ENCODE data around the gene GTF2A1. TPM values are rescaled to one million over a fixed set of nuclear protein-coding genes. Genes with fewer than 3 reads are reported as not detected.
"Not testable (repeated sequence)": the region's sequence is repeated elsewhere in the genome, so short reads cannot be mapped to it uniquely, and the experiment has no call there.

The GTF2A1 gene
- polyA plus RNA-seq, 2 donors: 3.8 to 6.2 TPM

GRCh38 chr14:81256289-81256960 lies 35.7 kb upstream of the GTF2A1 start:
- H3K4me1 ChIP-seq (ENCODE audit: control insufficient read depth in 2 of 2, insufficient read depth in 2 of 2, low read length in 1 of 2): no peaks in the 10 kb centered on the region
- WGBS, 2 donors: 64 to 67% methylated on average over 2 of the region's 2 CpGs
- no peak overlapping the region for H3K27ac ChIP-seq (ENCODE audit: low read depth in 2 of 2, low read length in 1 of 2)
- no peak overlapping the region for H3K4me3 ChIP-seq (ENCODE audit: low read depth in 1 of 2, low read length in 2 of 2)
- no peaks in the 10 kb centered on the region for H3K9me3 ChIP-seq (ENCODE audit: control insufficient read depth in 2 of 2, insufficient read depth in 1 of 2, low read depth in 1 of 2, low read length in 1 of 2)
- no peaks in the 10 kb centered on the region for H3K27me3 ChIP-seq (ENCODE audit: control insufficient read depth in 1 of 2, insufficient read depth in 2 of 2, low read length in 2 of 2)
- H3K36me3 ChIP-seq (ENCODE audit: control insufficient read depth in 2 of 2, insufficient read depth in 2 of 2, low read length in 1 of 2): no peaks in the 10 kb centered on the region

- no peaks in the 10 kb centered on the region for H3K4me1 ChIP-seq (ENCODE audit: control insufficient read depth in 2 of 2, insufficient read depth in 2 of 2, low read length in 1 of 2)
- WGBS, 2 donors: 74 to 79% methylated on average over 1 of the region's 1 CpG
- no peak overlapping the region for H3K27ac ChIP-seq (ENCODE audit: low read depth in 2 of 2, low read length in 1 of 2)
- no peaks in the 10 kb centered on the region for H3K27me3 ChIP-seq (ENCODE audit: control insufficient read depth in 1 of 2, insufficient read depth in 2 of 2, low read length in 2 of 2)
- H3K36me3 ChIP-seq (ENCODE audit: control insufficient read depth in 2 of 2, insufficient read depth in 2 of 2, low read length in 1 of 2): no peaks in the 10 kb centered on the region
- no peaks in the 10 kb centered on the region for H3K9me3 ChIP-seq (ENCODE audit: control insufficient read depth in 2 of 2, insufficient read depth in 1 of 2, low read depth in 1 of 2, low read length in 1 of 2)
- no peak overlapping the region for H3K4me3 ChIP-seq (ENCODE audit: low read depth in 1 of 2, low read length in 2 of 2)
These were observed 31.5 kb upstream of the GTF2A1 start for GRCh38 chr14:81252278-81252677.

GRCh38 chr14:81247271-81247766 lies 26.6 kb upstream of the GTF2A1 start:
- no peaks in the 10 kb centered on the region for H3K36me3 ChIP-seq (ENCODE audit: control insufficient read depth in 2 of 2, insufficient read depth in 2 of 2, low read length in 1 of 2)
- WGBS, 2 donors: 60 to 63% methylated on average over 8 of the region's 8 CpGs

GRCh38 chr14:81246461-81247270 lies 25.9 kb upstream of the GTF2A1 start:
- H3K4me3 ChIP-seq (ENCODE audit: low read depth in 1 of 2, low read length in 2 of 2): no peak overlapping the region
- H3K4me1 ChIP-seq (ENCODE audit: control insufficient read depth in 2 of 2, insufficient read depth in 2 of 2, low read length in 1 of 2): no peaks in the 10 kb centered on the region
- peak overlapping the region in 1 of 2 donors; percentile 4 for H3K27ac ChIP-seq (ENCODE audit: low read depth in 2 of 2, low read length in 1 of 2)
- no peaks in the 10 kb centered on the region for H3K27me3 ChIP-seq (ENCODE audit: control insufficient read depth in 1 of 2, insufficient read depth in 2 of 2, low read length in 2 of 2)
- H3K36me3 ChIP-seq (ENCODE audit: control insufficient read depth in 2 of 2, insufficient read depth in 2 of 2, low read length in 1 of 2): no peaks in the 10 kb centered on the region
- 80 to 87% methylated on average over 19 of the region's 19 CpGs for WGBS, 2 donors
- H3K9me3 ChIP-seq (ENCODE audit: control insufficient read depth in 2 of 2, insufficient read depth in 1 of 2, low read depth in 1 of 2, low read length in 1 of 2): no peaks in the 10 kb centered on the region

More at GRCh38 chr14:81247271-81247766, 26.6 kb upstream of the GTF2A1 start:
- Histone ChIP-seq H3K4me1 (ENCODE audit: control insufficient read depth in 2 of 2, insufficient read depth in 2 of 2, low read length in 1 of 2) (no peaks in the 10 kb centered on the region), H3K9me3 (ENCODE audit: control insufficient read depth in 2 of 2, insufficient read depth in 1 of 2, low read depth in 1 of 2, low read length in 1 of 2) (no peaks in the 10 kb centered on the region), H3K4me3 (ENCODE audit: low read depth in 1 of 2, low read length in 2 of 2) (no peak overlapping the region), H3K27ac (ENCODE audit: low read depth in 2 of 2, low read length in 1 of 2) (no peak overlapping the region), H3K27me3 (ENCODE audit: control insufficient read depth in 1 of 2, insufficient read depth in 2 of 2, low read length in 2 of 2) (no peaks in the 10 kb centered on the region)

- no peak overlapping the region for H3K27ac ChIP-seq (ENCODE audit: low read depth in 2 of 2, low read length in 1 of 2)
- H3K27me3 ChIP-seq (ENCODE audit: control insufficient read depth in 1 of 2, insufficient read depth in 2 of 2, low read length in 2 of 2): no peaks in the 10 kb centered on the region
- no peaks in the 10 kb centered on the region for H3K36me3 ChIP-seq (ENCODE audit: control insufficient read depth in 2 of 2, insufficient read depth in 2 of 2, low read length in 1 of 2)
- H3K9me3 ChIP-seq (ENCODE audit: control insufficient read depth in 2 of 2, insufficient read depth in 1 of 2, low read depth in 1 of 2, low read length in 1 of 2): no peaks in the 10 kb centered on the region
- 37 to 45% methylated on average over 1 of the region's 1 CpG for WGBS, 2 donors
- no peak overlapping the region for H3K4me3 ChIP-seq (ENCODE audit: low read depth in 1 of 2, low read length in 2 of 2)
- no peaks in the 10 kb centered on the region for H3K4me1 ChIP-seq (ENCODE audit: control insufficient read depth in 2 of 2, insufficient read depth in 2 of 2, low read length in 1 of 2)
These were observed 25.0 kb upstream of the GTF2A1 start for GRCh38 chr14:81245771-81246170.

- 91 to 92% methylated on average over 27 to 28 of the region's 28 CpGs for WGBS, 2 donors
- not testable (repeated sequence) for H3K36me3 ChIP-seq (ENCODE audit: control insufficient read depth in 2 of 2, insufficient read depth in 2 of 2, low read length in 1 of 2); H3K4me1 ChIP-seq (ENCODE audit: control insufficient read depth in 2 of 2, insufficient read depth in 2 of 2, low read length in 1 of 2); H3K4me3 ChIP-seq (ENCODE audit: low read depth in 1 of 2, low read length in 2 of 2); H3K27me3 ChIP-seq (ENCODE audit: control insufficient read depth in 1 of 2, insufficient read depth in 2 of 2, low read length in 2 of 2); H3K27ac ChIP-seq (ENCODE audit: low read depth in 2 of 2, low read length in 1 of 2); H3K9me3 ChIP-seq (ENCODE audit: control insufficient read depth in 2 of 2, insufficient read depth in 1 of 2, low read depth in 1 of 2, low read length in 1 of 2)
These were observed 23.7 kb upstream of the GTF2A1 start for GRCh38 chr14:81244431-81244830.

GRCh38 chr14:81243499-81243898 lies 22.7 kb upstream of the GTF2A1 start:
- WGBS, 2 donors: 77 to 88% methylated on average over 2 of the region's 2 CpGs
- H3K27ac ChIP-seq (ENCODE audit: low read depth in 2 of 2, low read length in 1 of 2): no peak overlapping the region
- H3K4me3 ChIP-seq (ENCODE audit: low read depth in 1 of 2, low read length in 2 of 2): no peak overlapping the region
- no peaks in the 10 kb centered on the region for H3K36me3 ChIP-seq (ENCODE audit: control insufficient read depth in 2 of 2, insufficient read depth in 2 of 2, low read length in 1 of 2)
- no peaks in the 10 kb centered on the region for H3K9me3 ChIP-seq (ENCODE audit: control insufficient read depth in 2 of 2, insufficient read depth in 1 of 2, low read depth in 1 of 2, low read length in 1 of 2)
- H3K4me1 ChIP-seq (ENCODE audit: control insufficient read depth in 2 of 2, insufficient read depth in 2 of 2, low read length in 1 of 2): no peaks in the 10 kb centered on the region
- no peaks in the 10 kb centered on the region for H3K27me3 ChIP-seq (ENCODE audit: control insufficient read depth in 1 of 2, insufficient read depth in 2 of 2, low read length in 2 of 2)

GRCh38 chr14:81236849-81237248 lies 16.1 kb upstream of the GTF2A1 start:
- 79% methylated on average over 2 of the region's 2 CpGs for WGBS, 2 donors
- not testable (repeated sequence) for H3K36me3 ChIP-seq (ENCODE audit: control insufficient read depth in 2 of 2, insufficient read depth in 2 of 2, low read length in 1 of 2); H3K4me1 ChIP-seq (ENCODE audit: control insufficient read depth in 2 of 2, insufficient read depth in 2 of 2, low read length in 1 of 2)

GRCh38 chr14:81236138-81236537 lies 15.4 kb upstream of the GTF2A1 start:
- Histone ChIP-seq H3K9me3 (ENCODE audit: control insufficient read depth in 2 of 2, insufficient read depth in 1 of 2, low read depth in 1 of 2, low read length in 1 of 2) (peaks cover 0 to 4% of the 10 kb centered on the region in 2 donors), H3K36me3 (ENCODE audit: control insufficient read depth in 2 of 2, insufficient read depth in 2 of 2, low read length in 1 of 2) (no peaks in the 10 kb centered on the region), H3K27ac (ENCODE audit: low read depth in 2 of 2, low read length in 1 of 2) (no peak overlapping the region), H3K27me3 (ENCODE audit: control insufficient read depth in 1 of 2, insufficient read depth in 2 of 2, low read length in 2 of 2) (no peaks in the 10 kb centered on the region), H3K4me3 (ENCODE audit: low read depth in 1 of 2, low read length in 2 of 2) (no peak overlapping the region), H3K4me1 (ENCODE audit: control insufficient read depth in 2 of 2, insufficient read depth in 2 of 2, low read length in 1 of 2) (no peaks in the 10 kb centered on the region)
- WGBS, 2 donors: 94 to 95% methylated on average over 19 to 20 of the region's 20 CpGs

More at GRCh38 chr14:81236849-81237248, 16.1 kb upstream of the GTF2A1 start:
- not testable (repeated sequence) for H3K4me3 ChIP-seq (ENCODE audit: low read depth in 1 of 2, low read length in 2 of 2); H3K9me3 ChIP-seq (ENCODE audit: control insufficient read depth in 2 of 2, insufficient read depth in 1 of 2, low read depth in 1 of 2, low read length in 1 of 2); H3K27ac ChIP-seq (ENCODE audit: low read depth in 2 of 2, low read length in 1 of 2); H3K27me3 ChIP-seq (ENCODE audit: control insufficient read depth in 1 of 2, insufficient read depth in 2 of 2, low read length in 2 of 2)
